HepG2 (cell line): ENCODE data around the gene ALOX12. TPM values are rescaled to one million over a fixed set of nuclear protein-coding genes. Genes with fewer than 3 reads are reported as not detected.
A peak's percentile ranks its signal among the peaks of the same experiment; 100 is the strongest.

ENCODE experiments used
- ATAD3A ChIP-seq: sonication (generic); formaldehyde crosslinking; IDR thresholded peaks from 2 replicates; pipeline ENCODE4 v1.4.0; 2020; ENCODE audit warnings: missing genetic modification reagents
- CAMTA2 ChIP-seq: sonication (generic); formaldehyde crosslinking; IDR thresholded peaks from 2 replicates; pipeline ENCODE4 v1.4.0; 2020; ENCODE audit warnings: mild to moderate bottlenecking, missing genetic modification reagents, borderline replicate concordance
- GPN1 ChIP-seq: sonication (generic); formaldehyde crosslinking; IDR thresholded peaks from 2 replicates; pipeline ENCODE4 v1.5.1; 2020; ENCODE audit warnings: missing genetic modification reagents, borderline replicate concordance
- MATR3 ChIP-seq: sonication (generic); formaldehyde crosslinking; IDR thresholded peaks from 2 replicates; pipeline ENCODE4 v1.4.0; 2020; ENCODE audit warnings: missing genetic modification reagents
- MED13 ChIP-seq: sonication (generic); formaldehyde crosslinking; IDR thresholded peaks from 2 replicates; pipeline ENCODE4 v1.5.0; 2020; ENCODE audit warnings: missing genetic modification reagents
- MEF2D ChIP-seq: sonication (generic); formaldehyde crosslinking; IDR thresholded peaks from 2 replicates; pipeline ENCODE4 v1.5.1; 2020; ENCODE audit warnings: mild to moderate bottlenecking, missing genetic modification reagents
- PCBP1 ChIP-seq: fragments of 200-400 bp; formaldehyde crosslinking; IDR thresholded peaks from 2 replicates; pipeline ENCODE4 v1.6.1; 2017; ENCODE audit warnings: mild to moderate bottlenecking, low read depth, low read length, borderline replicate concordance
- POLR2A ChIP-seq, 2 experiments: IDR thresholded peaks; 2 replicates each; pipeline ENCODE4 v1.6.1; 2011; ENCODE audit warnings: low read depth in 2 of 2, low read length in 2 of 2, mild to moderate bottlenecking in 1 of 2, moderate library complexity in 1 of 2; ENCODE audit not compliant: insufficient read depth in 1 of 2
- RARG ChIP-seq: sonication (generic); formaldehyde crosslinking; IDR thresholded peaks from 2 replicates; pipeline ENCODE4 v1.4.0; 2020; ENCODE audit warnings: low read depth, mild to moderate bottlenecking, missing genetic modification reagents
- RBM39 ChIP-seq: fragments of 200-400 bp; formaldehyde crosslinking; IDR thresholded peaks from one replicate; pipeline ENCODE4 v1.6.1; 2018; ENCODE audit warnings: antibody characterized with exemption, mild to moderate bottlenecking, low read depth, low read length; ENCODE audit not compliant: poor library complexity, severe bottlenecking
- TBP ChIP-seq: sonication (generic); formaldehyde crosslinking; IDR thresholded peaks from 2 replicates; pipeline ENCODE4 v1.5.0; 2020; ENCODE audit warnings: missing genetic modification reagents
- TCF7L2 ChIP-seq: IDR thresholded peaks from 2 replicates; pipeline ENCODE4 v1.6.1; 2011; ENCODE audit warnings: mild to moderate bottlenecking, low read depth, low read length, moderate library complexity
- TGIF2 ChIP-seq: IDR thresholded peaks from 2 replicates; pipeline ENCODE4 v1.6.1; 2016; ENCODE audit warnings: control low read depth, missing compliant biosample characterization
- WIZ ChIP-seq: sonication (generic); formaldehyde crosslinking; IDR thresholded peaks from 2 replicates; pipeline ENCODE4 v1.5.1; 2020; ENCODE audit warnings: mild to moderate bottlenecking, missing genetic modification reagents
- ZFP1 ChIP-seq: IDR thresholded peaks from 2 replicates; pipeline ENCODE4 v1.6.1; 2016
- ZKSCAN8 ChIP-seq: IDR thresholded peaks from 2 replicates; pipeline ENCODE4 v1.6.1; 2016; ENCODE audit warnings: borderline replicate concordance, missing genetic modification reagents, missing compliant biosample characterization
- ZNF484 ChIP-seq: sonication (generic); formaldehyde crosslinking; IDR thresholded peaks from 2 replicates; pipeline ENCODE4 v1.5.1; 2020; ENCODE audit warnings: mild to moderate bottlenecking, low read depth, missing genetic modification reagents, borderline replicate concordance
- ZNF572 ChIP-seq: sonication (generic); formaldehyde crosslinking; IDR thresholded peaks from 2 replicates; pipeline ENCODE4 v1.5.1; 2020; ENCODE audit warnings: mild to moderate bottlenecking, missing genetic modification reagents
- ZSCAN20 ChIP-seq: sonication (generic); formaldehyde crosslinking; IDR thresholded peaks from 2 replicates; pipeline ENCODE4 v1.4.0; 2020; ENCODE audit warnings: missing genetic modification reagents, mild to moderate bottlenecking, borderline replicate concordance
- ZSCAN25 ChIP-seq: sonication (generic); formaldehyde crosslinking; IDR thresholded peaks from 2 replicates; pipeline ENCODE4 v1.8.0; 2022; ENCODE audit warnings: mild to moderate bottlenecking, missing genetic modification reagents
- ZSCAN29 ChIP-seq: sonication (generic); formaldehyde crosslinking; conservative IDR thresholded peaks from 2 replicates; pipeline ENCODE4 v1.4.0; 2020; ENCODE audit warnings: mild to moderate bottlenecking, missing genetic modification reagents
- polyA plus RNA-seq, 8 experiments: library from polyadenylated mRNA; depleted of rRNA in 3 of 8; stranded (reverse) in 7 of 8; unstranded in 1 of 8; fragments of >200 nt; fragmentation: Illumina TruSeq in 4 of 8; extraction: Trizol in 4 of 8; gene quantifications; 2 replicates each; pipeline versions ENCODE4 v1.2.1 to v1.2.3, GENCODE V29; 2011 to 2016; ENCODE audit warnings: low read depth in 4 of 8, missing spikeins in 1 of 8, mixed read lengths in 1 of 8; ENCODE audit not compliant: insufficient read depth in 1 of 8
- total RNA-seq, 5 experiments: library from RNA; depleted of rRNA; stranded (reverse); fragments of >200 nt; fragmentation: Illumina TruSeq; extraction: Trizol; gene quantifications; 2 replicates each; pipeline ENCODE4 v1.2.3, GENCODE V29; 2016; ENCODE audit warnings: low read depth in 1 of 5
- TF ChIP-seq, protein P1 (sequence below): sonication (generic); formaldehyde crosslinking; IDR thresholded peaks from 2 replicates; pipeline ENCODE4 v1.5.0; 2020; ENCODE audit warnings: missing genetic modification reagents, mild to moderate bottlenecking, borderline replicate concordance
- TF ChIP-seq, protein P2 (sequence below): sonication (generic); formaldehyde crosslinking; IDR thresholded peaks from 2 replicates; pipeline ENCODE4 v1.4.0; 2020; ENCODE audit warnings: mild to moderate bottlenecking, missing genetic modification reagents
- TF ChIP-seq, protein P3 (sequence below): sonication (generic); formaldehyde crosslinking; conservative IDR thresholded peaks from 2 replicates; pipeline ENCODE4 v1.8.0; 2022; ENCODE audit warnings: missing genetic modification reagents
- TF ChIP-seq, protein P4 (sequence below): sonication (generic); formaldehyde crosslinking; IDR thresholded peaks from 2 replicates; pipeline ENCODE4 v1.4.0; 2020; ENCODE audit warnings: missing genetic modification reagents

Gene ALOX12
- total and polyA plus RNA-seq, 2 of the 13 experiments (the other 11 are each of a cell fraction or from before 2014, with no cell fraction given), result not detected

DNA sequence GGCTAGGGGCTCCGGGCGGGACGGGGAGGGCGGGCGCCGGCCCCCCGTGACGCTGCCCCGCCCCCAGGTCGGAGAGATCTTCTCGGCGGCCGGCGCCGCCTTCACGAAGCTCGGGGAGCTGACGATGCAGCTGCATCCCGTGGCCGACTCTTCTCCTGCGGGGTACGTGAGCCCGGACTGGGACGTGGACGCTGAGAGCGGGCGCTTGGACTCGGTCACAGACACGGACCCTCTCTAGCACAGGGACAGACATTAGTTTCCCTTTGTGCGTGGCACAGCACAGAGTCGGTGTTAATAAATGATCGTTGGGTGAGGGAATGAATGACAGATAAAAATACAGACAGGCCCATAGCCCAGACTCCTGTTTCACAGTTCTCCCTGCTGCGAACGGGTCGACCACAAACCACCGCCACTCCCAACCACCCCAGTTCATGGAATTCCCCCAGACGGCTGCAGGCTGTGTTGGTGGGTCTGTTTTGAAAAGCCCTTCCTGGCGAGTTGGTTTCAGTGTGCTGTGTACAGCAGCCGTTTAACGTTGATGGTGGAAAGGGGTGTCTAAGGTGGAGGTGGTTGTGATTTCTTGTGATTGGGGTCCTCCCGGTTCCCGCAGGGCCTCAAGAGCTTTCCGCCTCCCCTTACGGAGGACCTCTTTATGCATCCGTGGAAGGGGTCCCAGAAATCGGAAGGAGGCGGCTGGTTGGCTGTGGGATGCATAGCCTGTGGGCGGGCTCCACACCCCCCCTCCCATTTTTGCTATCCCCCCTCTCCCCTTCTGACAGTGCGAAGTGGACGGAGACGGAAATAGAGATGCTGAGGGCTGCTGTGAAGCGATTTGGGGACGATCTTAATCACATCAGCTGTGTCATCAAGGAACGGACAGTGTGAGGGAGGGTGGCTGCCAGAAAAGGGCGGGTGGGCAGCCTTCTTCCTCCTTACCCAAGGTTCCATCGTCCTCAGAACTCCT, 19.4 kb downstream of the ALOX12 start (continued):
- TF ChIP-seq TCF7L2, result no peak
- no peak for TF ChIP-seq RARG
- no peak for TF ChIP-seq MEF2D (CRISPR knock-in tag)
- no peak for TF ChIP-seq PCBP1
- TF ChIP-seq CAMTA2 (CRISPR knock-in tag), result 0 out of 2 replicates have a peak, but pooled peaks have one; percentile 25
- no peak for TF ChIP-seq WIZ (CRISPR knock-in tag)
- TF ChIP-seq, protein P1, sequence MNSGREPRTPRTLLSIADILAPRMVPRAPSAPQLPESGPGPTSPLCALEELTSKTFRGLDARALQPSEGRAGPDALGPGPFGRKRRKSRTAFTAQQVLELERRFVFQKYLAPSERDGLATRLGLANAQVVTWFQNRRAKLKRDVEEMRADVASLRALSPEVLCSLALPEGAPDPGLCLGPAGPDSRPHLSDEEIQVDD (CRISPR knock-in tag), result no peak
- TF ChIP-seq, protein P2, sequence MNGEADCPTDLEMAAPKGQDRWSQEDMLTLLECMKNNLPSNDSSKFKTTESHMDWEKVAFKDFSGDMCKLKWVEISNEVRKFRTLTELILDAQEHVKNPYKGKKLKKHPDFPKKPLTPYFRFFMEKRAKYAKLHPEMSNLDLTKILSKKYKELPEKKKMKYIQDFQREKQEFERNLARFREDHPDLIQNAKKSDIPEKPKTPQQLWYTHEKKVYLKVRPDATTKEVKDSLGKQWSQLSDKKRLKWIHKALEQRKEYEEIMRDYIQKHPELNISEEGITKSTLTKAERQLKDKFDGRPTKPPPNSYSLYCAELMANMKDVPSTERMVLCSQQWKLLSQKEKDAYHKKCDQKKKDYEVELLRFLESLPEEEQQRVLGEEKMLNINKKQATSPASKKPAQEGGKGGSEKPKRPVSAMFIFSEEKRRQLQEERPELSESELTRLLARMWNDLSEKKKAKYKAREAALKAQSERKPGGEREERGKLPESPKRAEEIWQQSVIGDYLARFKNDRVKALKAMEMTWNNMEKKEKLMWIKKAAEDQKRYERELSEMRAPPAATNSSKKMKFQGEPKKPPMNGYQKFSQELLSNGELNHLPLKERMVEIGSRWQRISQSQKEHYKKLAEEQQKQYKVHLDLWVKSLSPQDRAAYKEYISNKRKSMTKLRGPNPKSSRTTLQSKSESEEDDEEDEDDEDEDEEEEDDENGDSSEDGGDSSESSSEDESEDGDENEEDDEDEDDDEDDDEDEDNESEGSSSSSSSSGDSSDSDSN (CRISPR knock-in tag), result no peak
- TF ChIP-seq RBM39, result no peak
- TF ChIP-seq ZNF484 (CRISPR knock-in tag), result no peak
- no peak for TF ChIP-seq MED13 (CRISPR knock-in tag)
- TF ChIP-seq, protein P3, sequence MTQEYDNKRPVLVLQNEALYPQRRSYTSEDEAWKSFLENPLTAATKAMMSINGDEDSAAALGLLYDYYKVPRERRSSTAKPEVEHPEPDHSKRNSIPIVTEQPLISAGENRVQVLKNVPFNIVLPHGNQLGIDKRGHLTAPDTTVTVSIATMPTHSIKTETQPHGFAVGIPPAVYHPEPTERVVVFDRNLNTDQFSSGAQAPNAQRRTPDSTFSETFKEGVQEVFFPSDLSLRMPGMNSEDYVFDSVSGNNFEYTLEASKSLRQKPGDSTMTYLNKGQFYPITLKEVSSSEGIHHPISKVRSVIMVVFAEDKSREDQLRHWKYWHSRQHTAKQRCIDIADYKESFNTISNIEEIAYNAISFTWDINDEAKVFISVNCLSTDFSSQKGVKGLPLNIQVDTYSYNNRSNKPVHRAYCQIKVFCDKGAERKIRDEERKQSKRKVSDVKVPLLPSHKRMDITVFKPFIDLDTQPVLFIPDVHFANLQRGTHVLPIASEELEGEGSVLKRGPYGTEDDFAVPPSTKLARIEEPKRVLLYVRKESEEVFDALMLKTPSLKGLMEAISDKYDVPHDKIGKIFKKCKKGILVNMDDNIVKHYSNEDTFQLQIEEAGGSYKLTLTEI (CRISPR knock-in tag), result no peak
- TF ChIP-seq ZSCAN20 (CRISPR knock-in tag), result no peak; the same call in 1 of the 2 replicates
- TF ChIP-seq GPN1 (CRISPR knock-in tag), result no peak
- TF ChIP-seq ZSCAN29, result no peak
- TF ChIP-seq, protein P4, sequence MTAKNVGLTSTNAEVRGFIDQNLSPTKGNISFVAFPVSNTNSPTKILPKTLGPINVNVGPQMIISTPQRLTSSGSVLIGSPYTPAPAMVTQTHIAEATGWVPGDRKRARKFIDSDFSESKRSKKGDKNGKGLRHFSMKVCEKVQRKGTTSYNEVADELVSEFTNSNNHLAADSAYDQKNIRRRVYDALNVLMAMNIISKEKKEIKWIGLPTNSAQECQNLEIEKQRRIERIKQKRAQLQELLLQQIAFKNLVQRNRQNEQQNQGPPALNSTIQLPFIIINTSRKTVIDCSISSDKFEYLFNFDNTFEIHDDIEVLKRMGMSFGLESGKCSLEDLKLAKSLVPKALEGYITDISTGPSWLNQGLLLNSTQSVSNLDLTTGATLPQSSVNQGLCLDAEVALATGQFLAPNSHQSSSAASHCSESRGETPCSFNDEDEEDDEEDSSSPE, result no peak
- no peak for TF ChIP-seq ATAD3A
- no peak for TF ChIP-seq MATR3
- 0 out of 2 replicates have a peak, but pooled peaks have one; percentile 8 for TF ChIP-seq ZSCAN25 (CRISPR knock-in tag)
- TF ChIP-seq TBP (CRISPR knock-in tag), result no peak
- peak; percentile 10; the same call in 1 of the 2 replicates for TF ChIP-seq TGIF2 (CRISPR knock-in tag)
- TF ChIP-seq ZNF572 (CRISPR knock-in tag), result 0 out of 2 replicates have a peak, but pooled peaks have one; percentile 10
- no peak for TF ChIP-seq ZFP1
- no peak for TF ChIP-seq ZKSCAN8
- 0 out of 4 replicates have a peak, but pooled peaks of 1 of the 2 experiments have one; percentile 10 for TF ChIP-seq POLR2A (IDR thresholded peaks at IDR 0.05; ENCODE audit: insufficient read depth in 1 of 2, low read depth in 2 of 2, low read length in 2 of 2)
